Measurements from ENCODE around the gene RSRP1.
"Not testable (repeated sequence)": the region's sequence is repeated elsewhere in the genome, so short reads cannot be mapped to it uniquely, and the experiment has no call there.

The RSRP1 gene

DNA sequence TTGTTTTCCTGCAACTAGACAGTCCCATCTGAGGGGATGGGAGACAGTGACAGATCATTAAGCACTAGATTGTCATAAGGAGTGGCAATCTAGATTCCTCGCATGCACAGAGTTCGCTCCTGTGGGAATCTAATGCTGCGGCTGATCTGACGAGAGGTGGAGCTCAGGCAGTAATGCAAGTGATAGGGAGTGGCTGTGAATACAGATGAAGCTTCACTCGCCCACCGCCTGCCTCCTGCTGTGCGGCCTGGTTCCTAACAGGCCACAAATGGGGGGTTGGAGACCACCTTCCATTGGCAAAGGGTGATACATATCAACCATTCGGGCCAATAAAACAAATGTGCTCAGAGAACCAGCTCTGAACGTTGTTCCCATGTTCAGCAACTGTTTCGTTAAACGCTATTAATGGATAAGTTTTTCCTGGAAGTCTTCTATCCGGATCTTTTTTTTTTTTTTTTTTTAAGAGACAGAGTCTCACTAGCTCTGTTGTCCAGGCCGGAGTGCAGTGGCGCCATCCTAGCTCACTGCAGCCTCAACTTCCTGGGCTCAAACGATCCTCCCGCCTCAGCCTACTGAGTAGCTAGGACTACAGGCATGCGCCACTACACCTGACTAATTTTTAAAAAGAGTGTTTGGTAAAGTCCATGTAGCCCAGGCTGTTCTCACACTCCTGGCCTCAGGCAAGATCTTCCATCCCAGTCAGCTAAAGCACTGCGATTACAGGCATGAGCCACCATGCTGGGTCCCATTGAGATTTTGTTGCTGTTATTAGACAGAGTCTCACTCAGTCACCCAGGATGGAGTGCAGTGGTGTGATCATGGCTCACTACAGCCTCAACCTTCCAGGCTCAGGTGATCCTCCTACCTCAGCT lies 8.7 kb upstream of the RSRP1 start:
- DNase-seq = no peak

DNA sequence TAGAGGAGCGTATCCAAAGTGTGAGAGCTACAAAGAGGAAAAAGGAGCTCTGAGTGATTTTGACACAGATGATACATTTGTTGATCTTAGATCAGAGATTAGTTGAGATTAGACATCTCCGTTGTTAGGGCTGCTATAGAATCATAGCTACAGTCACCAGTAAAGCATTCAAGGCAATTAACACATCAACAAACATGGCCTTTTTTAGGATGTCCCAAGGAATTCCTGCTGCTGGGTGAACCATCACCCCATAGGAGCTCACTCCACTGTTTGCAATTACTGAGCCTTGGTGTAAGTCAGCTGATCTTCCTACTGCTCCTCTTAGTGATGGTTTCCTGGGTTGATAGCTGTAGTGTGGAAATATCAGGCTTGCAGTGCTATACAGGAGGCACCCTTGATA lies 6.7 kb upstream of the RSRP1 start:
- no peak for DNase-seq

DNA sequence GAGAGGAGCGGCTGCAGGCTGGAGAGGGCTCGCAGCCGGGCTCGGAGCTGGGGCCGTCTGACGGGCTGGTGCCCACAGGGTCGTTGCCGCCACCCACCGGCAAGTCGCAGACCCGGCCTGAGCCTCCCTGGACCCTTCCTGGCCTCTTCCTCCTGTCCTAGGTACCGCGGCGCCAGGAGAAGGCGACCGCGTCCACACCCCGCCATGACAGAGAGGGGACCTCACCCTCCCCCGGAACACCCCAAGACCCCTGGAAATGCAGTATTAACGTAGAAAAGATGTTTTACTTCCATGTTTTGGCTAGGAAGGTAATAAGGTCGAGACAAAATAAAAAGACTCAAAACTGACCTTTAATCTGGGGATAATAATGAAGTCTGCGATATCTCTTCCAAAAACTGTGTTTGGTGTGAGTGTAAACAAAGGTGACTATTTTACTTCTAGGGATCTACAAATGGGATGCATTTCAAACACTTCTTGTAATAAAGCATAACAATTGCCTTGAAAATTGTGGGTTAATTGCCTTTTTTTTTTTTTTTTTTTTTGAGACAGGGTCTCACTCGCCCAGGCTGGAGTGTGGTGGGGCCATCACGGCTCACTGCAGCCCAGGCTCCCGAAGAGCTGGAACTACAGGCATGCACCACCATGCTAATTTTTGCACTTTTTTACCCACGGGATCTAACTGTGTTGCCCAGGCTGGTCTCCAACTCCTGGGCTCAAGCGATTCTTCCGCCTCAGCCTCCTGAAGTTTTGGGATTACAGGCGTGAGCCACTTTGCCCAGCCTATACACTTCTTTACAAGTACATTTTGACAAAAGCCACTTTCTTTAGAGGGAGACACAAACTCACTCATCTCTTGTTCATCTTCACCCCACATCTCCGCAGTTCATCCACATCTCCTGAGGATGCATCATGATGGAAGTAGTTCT lies 838 bp upstream of the RSRP1 start:
- no peak for DNase-seq

DNA sequence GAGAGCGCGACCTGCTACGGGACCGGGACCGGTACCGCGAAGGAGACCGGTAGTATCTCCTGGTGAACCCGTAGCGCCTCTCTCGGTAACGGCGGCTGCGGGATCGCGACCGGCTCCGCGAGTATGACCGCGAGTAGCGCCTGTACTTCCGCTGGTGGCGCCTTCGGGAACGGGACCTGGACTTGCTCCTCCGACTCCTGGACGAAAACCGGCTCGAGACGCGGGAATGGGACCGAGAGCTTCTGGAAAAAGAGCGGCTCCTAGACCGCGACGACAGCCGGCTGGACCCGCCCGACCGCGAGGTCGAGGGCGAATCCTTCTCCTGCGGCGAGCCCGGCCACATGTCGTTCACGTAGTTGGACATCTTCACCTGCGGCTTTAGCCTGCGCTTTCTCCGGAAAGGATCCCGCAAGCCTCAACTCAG lies 642 bp downstream of the RSRP1 start:
- peak; percentile 39 for DNase-seq

DNA sequence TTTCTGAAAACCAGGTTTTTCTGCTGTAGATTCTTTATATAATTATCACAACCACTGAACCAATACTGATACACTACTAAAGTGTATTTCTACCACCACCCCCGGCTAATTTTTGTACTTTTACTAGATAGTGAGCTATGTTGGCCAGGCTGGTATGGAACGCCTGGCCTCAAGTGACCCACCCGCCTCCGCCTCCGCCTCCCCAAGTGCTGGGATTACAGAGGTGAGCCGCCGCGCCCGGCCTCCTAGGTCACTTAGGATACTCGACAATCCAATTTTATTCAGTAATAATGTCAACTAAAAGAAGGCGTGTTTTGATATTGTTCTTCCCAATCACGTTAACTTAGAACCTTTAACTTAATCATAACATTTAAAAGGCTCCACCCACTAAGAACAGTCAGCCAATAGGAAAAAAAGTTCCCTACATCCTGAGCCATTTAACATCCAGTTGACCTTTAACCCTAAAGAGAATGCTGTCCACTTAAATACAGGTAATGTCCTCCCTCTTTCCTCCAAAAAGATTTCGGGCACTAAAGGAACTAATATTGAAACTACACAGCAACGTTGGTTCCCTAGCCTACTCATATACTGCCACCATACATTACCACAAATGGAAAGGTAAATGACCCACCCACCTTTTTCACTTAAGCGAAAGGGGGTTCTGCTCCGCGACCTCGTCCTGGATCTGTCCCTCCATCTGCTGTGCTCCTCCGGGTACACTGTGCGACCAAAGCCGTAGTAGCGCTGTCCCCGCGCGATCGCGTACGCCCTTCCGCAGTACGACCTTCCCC lies 1.2 kb downstream of the RSRP1 start:
- DNase-seq = peak; percentile 30

DNA sequence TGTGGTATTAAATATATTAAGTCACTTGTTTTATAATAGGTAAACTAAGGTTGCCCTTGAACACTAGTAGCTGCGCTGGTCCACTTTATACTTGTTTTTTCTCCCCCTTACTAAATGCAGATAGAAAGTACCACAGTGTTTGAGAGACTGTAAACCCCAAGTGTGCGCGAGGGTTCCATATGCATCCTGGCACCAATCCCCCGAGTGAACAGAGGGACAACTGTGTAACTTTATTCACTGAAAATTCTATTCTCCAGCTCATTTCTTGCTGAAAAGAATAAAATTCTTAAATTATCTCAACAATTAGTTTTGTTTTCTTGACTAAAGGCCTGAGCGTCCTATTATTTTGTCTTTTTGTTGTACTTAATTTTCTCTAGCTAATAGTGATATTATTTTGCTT lies 1.9 kb downstream of the RSRP1 start:
- DNase-seq = no peak

- no peak for DNase-seq
Observed at GRCh38 chr1:25243907-25244306, 3.3 kb downstream of the RSRP1 start.

DNA sequence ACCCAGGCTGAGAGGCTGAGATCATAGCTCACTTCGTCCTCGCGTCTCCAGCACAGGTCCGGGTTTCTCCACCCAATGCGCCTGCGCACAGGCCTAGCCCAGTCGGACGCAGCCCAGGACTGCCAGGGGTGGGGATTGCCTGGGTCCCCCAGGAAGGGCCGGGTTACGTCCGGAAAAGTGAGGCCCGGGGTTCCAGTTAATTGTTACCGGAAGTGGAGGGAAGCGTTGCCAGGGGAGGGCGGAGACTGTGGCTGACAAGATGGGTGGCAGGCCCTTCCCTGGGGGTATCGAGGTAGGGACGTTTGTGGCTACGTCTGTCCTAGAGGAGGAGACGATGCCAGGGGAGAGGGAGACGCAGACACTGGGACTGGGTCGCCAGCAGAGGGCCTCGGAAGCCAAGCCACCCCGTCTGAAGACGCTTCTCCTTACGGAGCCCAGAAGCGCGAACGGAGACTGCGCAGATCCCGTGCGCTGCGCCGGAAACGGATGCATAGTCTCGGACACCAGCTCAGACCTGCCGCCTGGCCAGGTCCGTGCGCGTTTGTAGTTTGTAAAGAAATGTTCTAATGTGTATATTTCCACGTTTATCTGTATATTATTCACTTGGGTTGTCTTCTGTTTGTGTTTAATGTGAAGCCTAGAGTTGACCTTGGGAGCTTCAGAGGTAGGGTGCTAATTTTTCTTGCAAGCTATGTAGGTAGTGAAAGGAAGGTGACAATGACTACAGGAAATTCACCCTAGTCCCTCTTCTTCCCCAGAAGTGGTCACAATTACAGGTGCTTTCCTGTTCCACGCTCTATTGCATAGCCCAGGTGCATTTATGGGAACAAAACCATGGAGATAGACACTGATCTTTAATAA lies 7.3 kb downstream of the RSRP1 start:
- DNase-seq = peak; percentile 94

DNA sequence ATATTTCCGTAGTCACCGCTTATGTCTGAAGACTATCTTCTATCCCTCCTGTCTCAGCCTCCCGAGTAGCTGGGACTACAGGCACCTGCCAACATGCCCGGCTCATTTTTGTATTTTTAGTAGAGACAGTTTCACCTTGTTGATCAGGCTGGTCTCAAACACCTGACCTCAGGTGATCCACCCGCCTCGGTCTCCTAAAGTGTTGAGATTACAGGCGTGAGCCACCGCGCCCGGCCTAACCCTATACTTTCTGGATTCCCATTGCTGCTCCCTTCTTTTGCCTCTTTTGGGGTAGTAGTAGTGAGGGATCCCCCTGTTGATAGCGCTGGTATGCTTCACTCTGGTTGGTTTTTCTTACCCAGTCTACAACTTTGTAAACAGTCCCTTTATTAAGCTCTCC lies 9.2 kb downstream of the RSRP1 start:
- no peak for DNase-seq

DNA sequence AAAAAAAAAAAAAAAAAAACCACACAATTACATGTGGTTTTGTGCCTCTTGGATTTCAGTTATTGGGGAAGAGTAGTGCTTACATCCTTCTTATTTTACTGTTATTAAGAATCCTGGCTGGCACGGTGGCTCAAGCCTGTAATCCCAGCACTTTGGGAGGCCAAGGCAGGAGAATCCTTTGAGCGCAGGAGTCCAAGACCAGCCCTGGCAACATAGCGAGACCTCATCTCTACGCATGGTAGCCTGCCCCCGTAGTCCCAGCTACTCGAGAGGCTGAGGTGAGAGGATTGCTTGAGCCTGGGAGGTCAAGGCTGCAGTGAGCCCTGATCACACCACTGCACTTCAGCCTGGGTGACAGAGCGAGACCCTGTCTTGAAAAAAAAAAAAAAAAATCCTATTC lies 11.0 kb downstream of the RSRP1 start:
- not testable (repeated sequence) for DNase-seq

DNA sequence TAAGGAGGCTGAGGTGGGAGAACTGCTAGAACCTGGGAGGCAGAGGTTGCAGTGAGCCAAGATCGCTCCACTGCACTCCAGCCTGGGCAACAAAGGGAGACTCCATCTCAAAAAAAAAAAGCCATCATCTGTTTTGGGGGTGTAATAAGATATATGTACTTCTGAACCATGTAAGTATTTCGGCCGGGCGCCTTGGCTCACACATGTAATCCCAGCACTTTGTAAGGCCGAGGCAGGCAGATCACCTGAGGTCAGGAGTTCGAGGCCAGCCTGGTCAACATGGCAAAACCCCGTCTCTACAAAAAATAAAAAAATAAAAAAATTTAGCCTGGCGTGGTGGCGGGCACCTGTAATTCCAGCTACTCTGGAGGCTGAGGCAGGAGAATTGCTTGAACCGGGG lies 11.8 kb downstream of the RSRP1 start:
- not testable (repeated sequence) for DNase-seq

DNA sequence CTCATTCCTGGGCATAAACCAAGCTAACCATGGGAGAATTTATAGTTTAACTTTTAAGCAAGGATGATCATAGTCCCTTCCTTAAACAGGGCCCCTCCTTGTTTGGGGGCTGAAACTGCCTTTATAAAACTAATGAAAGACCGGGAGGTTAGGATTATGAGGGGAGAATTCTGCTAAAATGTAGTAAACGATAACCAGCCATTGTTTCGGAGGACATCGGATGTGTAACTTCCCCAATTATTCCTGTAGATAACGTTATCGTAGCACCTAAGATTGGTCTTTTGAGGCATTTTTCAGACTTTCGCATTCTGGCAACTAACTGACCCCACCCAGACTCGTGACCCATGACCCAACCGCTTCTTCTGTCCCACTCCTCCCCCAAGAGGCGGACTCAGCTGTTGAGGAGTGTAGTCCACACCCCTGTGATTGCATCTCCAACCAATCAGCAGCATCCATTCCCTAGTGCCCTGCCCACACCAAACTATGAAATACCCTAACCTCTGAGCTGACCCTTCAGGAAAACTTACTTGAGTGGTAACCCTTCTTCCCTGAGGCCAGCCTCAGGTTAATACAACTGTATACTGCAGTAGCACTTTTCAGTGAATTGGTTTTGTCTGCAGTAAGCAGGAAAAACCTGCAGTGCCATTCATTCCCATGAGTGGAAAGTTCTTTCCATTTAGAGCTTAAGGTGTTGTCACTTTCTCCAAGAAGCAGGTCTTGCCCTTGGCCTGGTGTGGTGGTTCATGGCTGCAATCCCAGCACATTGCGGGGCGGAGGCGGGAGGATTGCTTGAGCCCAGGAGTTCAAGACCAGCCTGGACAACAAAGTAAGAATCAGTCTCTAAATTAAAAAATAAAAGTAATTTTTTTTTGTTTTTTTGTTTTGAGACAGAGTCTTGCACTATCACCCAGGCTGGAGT lies 14.1 kb downstream of the RSRP1 start:
- peak; percentile 84 for DNase-seq

DNA sequence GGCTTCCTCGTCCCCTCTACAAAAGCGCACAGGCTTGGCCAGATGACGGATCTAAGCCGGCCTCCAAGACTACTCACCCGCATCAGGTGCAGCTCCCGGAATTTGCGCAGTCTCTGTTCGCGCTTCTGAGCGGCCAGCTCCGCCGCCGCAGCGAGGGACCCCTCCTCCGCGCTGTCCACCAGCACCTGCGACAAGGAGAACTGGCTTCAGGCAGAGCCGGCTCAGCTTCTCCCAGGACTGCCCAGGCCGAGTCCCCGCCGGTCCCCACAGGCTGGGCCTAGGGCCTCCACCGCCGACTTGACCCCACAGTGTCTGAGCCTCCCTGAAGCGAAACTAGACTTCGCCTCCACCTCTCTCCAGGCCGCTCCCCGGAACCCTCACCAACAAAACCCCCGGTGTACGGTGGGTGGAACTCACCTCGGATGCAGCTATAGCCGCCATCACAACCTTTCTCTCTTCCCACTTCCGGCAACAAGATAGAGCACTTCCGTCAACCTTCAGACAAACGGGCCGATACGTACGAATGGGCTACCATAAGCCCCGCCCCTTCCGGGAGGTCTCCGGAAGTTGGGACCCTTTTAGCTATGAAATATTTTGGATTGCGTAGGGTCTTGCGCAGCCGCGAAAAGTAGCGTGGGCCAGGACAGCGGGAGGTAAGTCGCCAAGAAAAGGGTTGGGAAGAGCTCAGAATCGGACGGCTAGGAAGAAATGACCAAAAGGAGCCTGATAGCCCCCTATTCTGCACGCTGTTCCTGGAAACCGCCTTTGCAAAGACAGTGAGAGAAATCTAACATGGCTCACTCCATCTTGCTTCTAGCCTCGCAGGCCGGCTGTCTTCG lies 15.0 kb downstream of the RSRP1 start, which contains the start of gene SYF2:
Gene SYF2 (minus strand): TSS at position 476 of the 839 bp plus-strand sequence. CDS start 35 bp downstream, at position 441.
- DNase-seq = peak; percentile 94

DNA sequence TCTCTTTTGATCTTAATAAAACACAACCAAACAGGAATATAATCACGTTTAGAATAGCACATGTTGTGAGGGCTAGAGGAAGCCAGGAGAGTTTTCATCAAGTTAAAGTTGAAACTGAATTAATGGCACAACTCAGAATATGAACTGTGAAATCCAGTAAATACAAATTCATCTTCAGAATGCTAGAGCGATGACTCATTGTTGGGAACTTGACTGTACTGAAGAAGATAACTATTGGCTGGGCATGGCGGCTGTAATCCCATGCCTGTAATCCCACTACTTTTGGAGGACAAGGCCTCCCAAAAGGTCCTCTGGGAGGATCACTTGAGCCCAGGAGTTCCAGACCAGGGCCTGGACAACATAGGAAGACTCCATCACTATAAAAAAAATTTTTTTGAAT lies 23.8 kb downstream of the RSRP1 start:
- no peak for DNase-seq

DNA sequence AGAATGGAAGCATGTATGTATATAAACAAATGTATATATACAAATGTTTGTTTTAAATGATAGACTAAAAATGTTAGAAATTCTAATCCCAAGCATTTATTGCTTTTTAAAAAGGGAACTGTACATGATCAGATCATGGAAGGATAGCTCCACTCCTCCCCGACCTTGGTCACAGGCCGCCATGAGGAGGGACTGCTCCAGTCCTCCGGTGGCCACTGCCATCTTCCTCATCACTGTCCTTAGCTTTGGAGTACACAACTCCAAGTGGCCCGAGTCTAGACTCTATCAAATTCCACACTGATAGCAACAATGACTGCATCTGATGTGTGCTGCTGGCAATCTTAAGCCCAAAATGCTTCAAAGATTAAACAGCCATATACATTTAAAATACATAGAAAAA lies 24.6 kb downstream of the RSRP1 start:
- no peak for DNase-seq

DNA sequence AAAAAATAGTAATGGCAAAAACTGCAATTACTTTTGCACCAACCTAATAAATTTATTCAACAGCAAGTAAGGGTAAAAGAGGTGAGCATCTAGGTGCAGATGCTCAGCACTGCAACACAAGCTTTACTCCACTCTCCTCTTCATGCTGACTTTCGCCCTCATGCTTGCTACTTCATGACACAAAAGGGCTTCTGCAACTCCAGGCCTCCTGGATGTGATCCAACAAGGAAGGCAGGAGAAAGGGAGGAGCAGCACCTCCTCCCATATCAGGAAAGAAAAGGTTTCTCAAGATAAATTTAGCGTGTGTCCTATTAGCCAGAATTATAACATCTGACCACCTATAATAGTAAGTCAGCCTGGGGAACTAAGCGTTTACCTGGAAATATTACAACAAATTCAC lies 26.6 kb downstream of the RSRP1 start:
- no peak for DNase-seq

DNA sequence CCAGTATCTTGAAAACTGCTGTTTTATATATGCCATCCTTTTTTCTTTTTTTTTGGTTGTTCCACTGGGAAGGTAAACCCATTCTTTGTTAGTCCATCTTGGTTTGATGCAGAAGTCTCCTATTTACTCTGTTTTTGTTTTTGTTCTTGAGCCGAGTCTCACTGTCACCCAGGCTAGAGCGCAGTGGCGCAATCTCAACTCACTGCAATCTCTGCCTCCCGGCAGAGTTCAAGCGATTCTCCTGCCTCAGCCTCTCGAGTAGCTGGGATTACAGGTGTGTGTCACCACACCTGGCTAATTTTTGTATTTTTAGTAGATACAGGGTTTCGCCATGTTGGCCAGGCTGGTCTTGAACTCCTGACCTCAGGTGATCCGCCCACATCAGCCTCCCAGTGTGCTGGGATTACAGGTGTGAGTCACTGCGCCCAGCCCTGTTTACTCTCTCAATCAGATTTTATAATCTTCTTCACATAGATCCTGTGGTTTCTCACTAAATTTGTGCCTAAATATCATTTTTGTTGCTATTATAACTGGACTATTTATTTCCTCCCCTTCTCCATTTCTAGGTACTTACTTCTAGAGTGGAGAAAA lies 27.5 kb downstream of the RSRP1 start:
- no peak for DNase-seq

DNA sequence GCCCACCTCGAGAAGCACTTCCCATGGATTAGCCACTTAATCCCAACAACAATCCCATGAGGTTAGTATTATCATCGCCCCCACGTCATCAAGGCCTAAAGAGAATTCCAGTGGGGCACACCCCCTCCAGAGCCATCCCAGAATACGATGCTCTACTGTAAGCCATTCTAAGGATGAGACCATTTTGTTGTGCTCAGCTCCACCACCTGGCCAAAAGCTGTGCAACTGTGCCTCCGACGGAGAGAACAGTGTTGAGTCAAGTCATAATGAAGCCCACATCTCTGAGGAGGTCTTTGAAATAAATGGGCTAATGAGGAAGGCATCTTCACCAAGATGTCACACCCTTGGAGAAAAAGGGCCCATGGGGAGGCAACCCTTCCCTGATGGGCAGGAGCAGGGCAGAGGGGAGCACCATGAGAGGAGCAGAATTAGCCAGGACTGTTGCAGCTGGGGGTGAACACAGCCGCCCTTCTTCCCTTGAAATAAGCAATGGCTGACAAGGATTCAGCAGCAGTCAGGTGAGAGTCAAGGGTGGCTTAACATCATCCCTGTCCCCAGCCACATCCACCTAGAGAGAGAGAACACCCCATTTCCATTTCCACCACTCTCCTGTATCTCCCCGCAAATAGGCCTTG lies 29.5 kb downstream of the RSRP1 start:
- no peak for DNase-seq

GRCh38 chr1:25217015-25217414 lies 30.2 kb downstream of the RSRP1 start:
- no peak for DNase-seq
